GM23338 (cell line): ENCODE results near the gene SH2D4B. TPM values are rescaled to one million over a fixed set of nuclear protein-coding genes. Genes with fewer than 3 reads are reported as not detected.

ENCODE experiments used
- ATAC-seq: fragments of 200-7000 bp; cut with Tn5 transposase; 3 replicates; pipeline ENCODE4 v1.9.1; 2020
- DNase-seq: peaks from one replicate; pipeline ENCODE4 v3.0.0-alpha.2; 2015; ENCODE audit warnings: low spot score
- H2AFZ ChIP-seq: fragments of 200-600 bp; sonication (generic); 2 replicates; pipeline ENCODE4 v1.8.0; 2016; ENCODE audit warnings: antibody characterized with exemption, mild to moderate bottlenecking, moderate library complexity
- H3F3A ChIP-seq: fragments of 200-600 bp; sonication (generic); replicated peaks from 2 replicates; pipeline ENCODE4 v1.8.0; 2017; ENCODE audit warnings: antibody characterized with exemption, mixed run types, low read depth
- H3K27ac ChIP-seq: fragments of 200-600 bp; sonication (generic); 2 replicates; pipeline ENCODE4 v1.6.1; 2016; ENCODE audit warnings: low read depth
- H3K27me3 ChIP-seq: fragments of 200-600 bp; sonication (generic); 2 replicates; pipeline ENCODE4 v1.8.0; 2016; ENCODE audit warnings: mild to moderate bottlenecking, mixed run types, moderate library complexity; ENCODE audit not compliant: insufficient read depth
- H3K36me3 ChIP-seq: fragments of 200-600 bp; sonication (generic); 2 replicates; pipeline ENCODE4 v1.8.0; 2016; ENCODE audit warnings: mild to moderate bottlenecking; ENCODE audit not compliant: insufficient read depth
- H3K4me1 ChIP-seq: fragments of 200-600 bp; sonication (generic); 2 replicates; pipeline ENCODE4 v1.8.0; 2016; ENCODE audit warnings: mild to moderate bottlenecking, moderate library complexity; ENCODE audit not compliant: insufficient read depth
- H3K4me2 ChIP-seq: fragments of 200-600 bp; sonication (generic); 2 replicates; pipeline ENCODE4 v1.7.1; 2017; ENCODE audit warnings: mixed run types
- H3K4me3 ChIP-seq: fragments of 200-600 bp; sonication (generic); 2 replicates; pipeline ENCODE4 v1.6.1; 2016; ENCODE audit warnings: mixed run types
- H3K79me2 ChIP-seq: fragments of 200-600 bp; sonication (generic); replicated peaks from 2 replicates; pipeline ENCODE4 v1.8.0; 2017; ENCODE audit warnings: mild to moderate bottlenecking; ENCODE audit not compliant: insufficient read depth
- H3K9me2 ChIP-seq: fragments of 200-600 bp; sonication (generic); 2 replicates; pipeline ENCODE4 v1.8.0; 2017; ENCODE audit not compliant: insufficient read depth
- H4K20me1 ChIP-seq: fragments of 200-600 bp; sonication (generic); replicated peaks from 2 replicates; pipeline ENCODE4 v1.8.0; 2017; ENCODE audit warnings: mild to moderate bottlenecking; ENCODE audit not compliant: insufficient read depth
- H3K27ac Mint-ChIP-seq: 2 replicates; pipeline ENCODE4 v1.8.0; 2020; ENCODE audit warnings: inconsistent platforms, mild to moderate bottlenecking, moderate library complexity, mixed read lengths
- H3K27me3 Mint-ChIP-seq: 3 replicates; pipeline ENCODE4 v1.8.0; 2022; ENCODE audit warnings: low read depth, mild to moderate bottlenecking, moderate library complexity, mixed read lengths, inconsistent platforms; ENCODE audit not compliant: insufficient read depth, poor library complexity
- H3K36me3 Mint-ChIP-seq: 3 replicates; pipeline ENCODE4 v1.8.0; 2021; ENCODE audit warnings: low read depth, mild to moderate bottlenecking, inconsistent platforms, moderate library complexity, mixed read lengths
- H3K4me1 Mint-ChIP-seq: 3 replicates; pipeline ENCODE4 v1.8.0; 2020; ENCODE audit warnings: mild to moderate bottlenecking, inconsistent platforms, mixed read lengths
- H3K4me3 Mint-ChIP-seq: 3 replicates; pipeline ENCODE4 v1.8.0; 2021; ENCODE audit warnings: moderate library complexity, mild to moderate bottlenecking, inconsistent platforms, mixed read lengths
- H3K9me3 Mint-ChIP-seq: 3 replicates; pipeline ENCODE4 v1.8.0; 2020; ENCODE audit warnings: moderate library complexity, mild to moderate bottlenecking, inconsistent platforms, mixed read lengths
- CREB1 ChIP-seq: fragments of 250-450 bp; sonication (Bioruptor Pico); IDR thresholded peaks from 2 replicates; pipeline ENCODE4 v1.5.0; 2020; ENCODE audit warnings: low read depth, mild to moderate bottlenecking, moderate library complexity
- EZH2 ChIP-seq: fragments of 200-600 bp; sonication (generic); IDR thresholded peaks from one replicate; pipeline ENCODE4 v1.8.0; 2017; ENCODE audit warnings: antibody characterized with exemption, mild to moderate bottlenecking, low read depth; ENCODE audit not compliant: unreplicated experiment
- EZH2phosphoT487 ChIP-seq: fragments of 200-600 bp; sonication (generic); IDR thresholded peaks from one replicate; pipeline ENCODE4 v1.8.1; 2018; ENCODE audit warnings: antibody characterized with exemption; ENCODE audit not compliant: unreplicated experiment
- NANOG ChIP-seq: IDR thresholded peaks from 2 replicates; pipeline ENCODE4 v1.6.1; 2016; ENCODE audit warnings: antibody characterized with exemption, borderline replicate concordance
- POLR2AphosphoS5 ChIP-seq: IDR thresholded peaks from 2 replicates; pipeline ENCODE4 v1.6.1; 2016; ENCODE audit warnings: antibody characterized with exemption, low read depth
- STAT1 ChIP-seq: IDR thresholded peaks from one replicate; pipeline ENCODE4 v1.6.1; 2016; ENCODE audit warnings: antibody characterized with exemption; ENCODE audit not compliant: unreplicated experiment
- ZNF114 ChIP-seq: fragments of 250-450 bp; sonication (Bioruptor Pico); IDR thresholded peaks from 2 replicates; pipeline ENCODE4 v1.5.0; 2020; ENCODE audit warnings: mild to moderate bottlenecking, moderate library complexity
- ZNF331 ChIP-seq: fragments of 250-450 bp; sonication (Bioruptor Pico); IDR thresholded peaks from 2 replicates; pipeline ENCODE4 v1.5.0; 2020; ENCODE audit warnings: low read depth, mild to moderate bottlenecking, moderate library complexity
- polyA plus RNA-seq: library from polyadenylated mRNA; unstranded; fragments of >200 nt; fragmentation: Nextera tagmentation; extraction: Ambion mirVana; gene quantifications from 2 replicates; pipeline ENCODE4 v1.2.1, GENCODE V29; 2016
- total RNA-seq: library from RNA; depleted of rRNA; stranded (reverse); fragments of >200 nt; shearing (Covaris generic); gene quantifications from 2 replicates; pipeline ENCODE4 v1.2.3, GENCODE V29; 2014
- TF ChIP-seq, protein P1 (sequence below): fragments of 250-450 bp; sonication (Bioruptor Pico); IDR thresholded peaks from 2 replicates; pipeline ENCODE4 v1.5.0; 2020; ENCODE audit warnings: mild to moderate bottlenecking, moderate library complexity
- TF ChIP-seq, protein P2 (sequence below), 2 experiments: fragments of 200-600 bp in 1 of 2; sonication (generic) in 1 of 2; conservative IDR thresholded peaks; 2 replicates each; pipeline versions ENCODE4 v1.5.1 to v1.6.1; 2016 to 2017; ENCODE audit warnings: antibody characterized with exemption in 2 of 2, low read depth in 2 of 2, mild to moderate bottlenecking in 2 of 2, moderate library complexity in 1 of 2
- TF ChIP-seq, protein P3 (sequence below): IDR thresholded peaks from one replicate; pipeline ENCODE4 v1.6.1; 2018; ENCODE audit warnings: antibody characterized with exemption; ENCODE audit not compliant: unreplicated experiment

The SH2D4B gene
- total and polyA plus RNA-seq, 2 experiments from 2014 or later: 0.08 TPM; not detected in 1

DNA sequence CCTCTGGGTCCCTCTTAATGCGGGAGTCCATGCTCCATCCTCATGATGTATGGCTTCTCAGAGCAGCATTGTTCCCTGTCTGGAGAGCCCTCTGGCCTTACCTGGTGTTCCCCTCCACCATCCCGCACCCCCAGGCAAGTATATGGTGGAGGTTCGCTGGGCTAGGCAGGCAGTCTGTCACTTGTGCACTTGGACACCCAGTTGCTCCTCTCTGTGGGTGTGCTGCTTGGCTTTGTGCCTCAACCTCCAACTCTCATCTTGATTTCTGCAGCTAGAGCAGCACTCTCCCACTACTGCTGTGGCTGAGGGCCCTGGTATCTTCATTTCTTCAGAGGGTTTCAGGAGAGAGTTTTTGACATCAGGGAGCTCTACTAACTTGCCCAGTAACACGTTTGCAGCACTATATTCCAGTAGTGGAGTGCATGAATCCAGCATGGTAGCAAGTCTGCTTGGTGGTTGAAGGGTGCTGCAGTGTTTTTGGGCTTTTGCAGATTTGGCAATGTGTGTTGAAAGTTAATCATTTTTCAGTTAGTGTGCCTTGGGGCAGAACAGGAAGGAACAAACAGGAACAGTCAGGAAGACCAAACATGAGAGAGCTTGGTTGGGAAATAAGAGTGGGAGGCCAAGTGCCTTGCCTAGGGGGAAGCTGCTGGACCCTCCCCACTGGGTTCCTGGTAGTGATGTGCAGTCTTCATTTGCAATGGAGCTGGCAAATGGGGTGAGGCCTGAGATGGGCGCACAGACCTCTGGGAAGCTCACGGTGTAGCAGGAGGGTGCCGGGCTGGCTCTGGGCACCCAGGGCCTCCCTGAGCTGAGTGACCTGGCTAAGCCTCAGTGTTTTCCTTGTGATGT lies 46.2 kb upstream of the SH2D4B start (continued):
- TF ChIP-seq, protein P1, sequence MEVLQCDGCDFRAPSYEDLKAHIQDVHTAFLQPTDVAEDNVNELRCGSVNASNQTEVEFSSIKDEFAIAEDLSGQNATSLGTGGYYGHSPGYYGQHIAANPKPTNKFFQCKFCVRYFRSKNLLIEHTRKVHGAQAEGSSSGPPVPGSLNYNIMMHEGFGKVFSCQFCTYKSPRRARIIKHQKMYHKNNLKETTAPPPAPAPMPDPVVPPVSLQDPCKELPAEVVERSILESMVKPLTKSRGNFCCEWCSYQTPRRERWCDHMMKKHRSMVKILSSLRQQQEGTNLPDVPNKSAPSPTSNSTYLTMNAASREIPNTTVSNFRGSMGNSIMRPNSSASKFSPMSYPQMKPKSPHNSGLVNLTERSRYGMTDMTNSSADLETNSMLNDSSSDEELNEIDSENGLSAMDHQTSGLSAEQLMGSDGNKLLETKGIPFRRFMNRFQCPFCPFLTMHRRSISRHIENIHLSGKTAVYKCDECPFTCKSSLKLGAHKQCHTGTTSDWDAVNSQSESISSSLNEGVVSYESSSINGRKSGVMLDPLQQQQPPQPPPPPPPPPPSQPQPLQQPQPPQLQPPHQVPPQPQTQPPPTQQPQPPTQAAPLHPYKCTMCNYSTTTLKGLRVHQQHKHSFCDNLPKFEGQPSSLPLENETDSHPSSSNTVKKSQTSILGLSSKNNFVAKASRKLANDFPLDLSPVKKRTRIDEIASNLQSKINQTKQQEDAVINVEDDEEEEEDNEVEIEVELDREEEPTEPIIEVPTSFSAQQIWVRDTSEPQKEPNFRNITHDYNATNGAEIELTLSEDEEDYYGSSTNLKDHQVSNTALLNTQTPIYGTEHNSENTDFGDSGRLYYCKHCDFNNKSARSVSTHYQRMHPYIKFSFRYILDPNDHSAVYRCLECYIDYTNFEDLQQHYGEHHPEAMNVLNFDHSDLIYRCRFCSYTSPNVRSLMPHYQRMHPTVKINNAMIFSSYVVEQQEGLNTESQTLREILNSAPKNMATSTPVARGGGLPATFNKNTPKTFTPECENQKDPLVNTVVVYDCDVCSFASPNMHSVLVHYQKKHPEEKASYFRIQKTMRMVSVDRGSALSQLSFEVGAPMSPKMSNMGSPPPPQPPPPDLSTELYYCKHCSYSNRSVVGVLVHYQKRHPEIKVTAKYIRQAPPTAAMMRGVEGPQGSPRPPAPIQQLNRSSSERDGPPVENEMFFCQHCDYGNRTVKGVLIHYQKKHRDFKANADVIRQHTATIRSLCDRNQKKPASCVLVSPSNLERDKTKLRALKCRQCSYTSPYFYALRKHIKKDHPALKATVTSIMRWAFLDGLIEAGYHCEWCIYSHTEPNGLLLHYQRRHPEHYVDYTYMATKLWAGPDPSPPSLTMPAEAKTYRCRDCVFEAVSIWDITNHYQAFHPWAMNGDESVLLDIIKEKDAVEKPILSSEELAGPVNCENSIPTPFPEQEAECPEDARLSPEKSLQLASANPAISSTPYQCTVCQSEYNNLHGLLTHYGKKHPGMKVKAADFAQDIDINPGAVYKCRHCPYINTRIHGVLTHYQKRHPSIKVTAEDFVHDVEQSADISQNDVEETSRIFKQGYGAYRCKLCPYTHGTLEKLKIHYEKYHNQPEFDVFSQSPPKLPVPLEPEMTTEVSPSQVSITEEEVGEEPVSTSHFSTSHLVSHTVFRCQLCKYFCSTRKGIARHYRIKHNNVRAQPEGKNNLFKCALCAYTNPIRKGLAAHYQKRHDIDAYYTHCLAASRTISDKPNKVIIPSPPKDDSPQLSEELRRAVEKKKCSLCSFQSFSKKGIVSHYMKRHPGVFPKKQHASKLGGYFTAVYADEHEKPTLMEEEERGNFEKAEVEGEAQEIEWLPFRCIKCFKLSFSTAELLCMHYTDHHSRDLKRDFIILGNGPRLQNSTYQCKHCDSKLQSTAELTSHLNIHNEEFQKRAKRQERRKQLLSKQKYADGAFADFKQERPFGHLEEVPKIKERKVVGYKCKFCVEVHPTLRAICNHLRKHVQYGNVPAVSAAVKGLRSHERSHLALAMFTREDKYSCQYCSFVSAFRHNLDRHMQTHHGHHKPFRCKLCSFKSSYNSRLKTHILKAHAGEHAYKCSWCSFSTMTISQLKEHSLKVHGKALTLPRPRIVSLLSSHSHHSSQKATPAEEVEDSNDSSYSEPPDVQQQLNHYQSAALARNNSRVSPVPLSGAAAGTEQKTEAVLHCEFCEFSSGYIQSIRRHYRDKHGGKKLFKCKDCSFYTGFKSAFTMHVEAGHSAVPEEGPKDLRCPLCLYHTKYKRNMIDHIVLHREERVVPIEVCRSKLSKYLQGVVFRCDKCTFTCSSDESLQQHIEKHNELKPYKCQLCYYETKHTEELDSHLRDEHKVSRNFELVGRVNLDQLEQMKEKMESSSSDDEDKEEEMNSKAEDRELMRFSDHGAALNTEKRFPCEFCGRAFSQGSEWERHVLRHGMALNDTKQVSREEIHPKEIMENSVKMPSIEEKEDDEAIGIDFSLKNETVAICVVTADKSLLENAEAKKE (CRISPR knock-in tag): no peak
- TF ChIP-seq ZNF114 (CRISPR knock-in tag): no peak
- no peak for TF ChIP-seq CREB1 (CRISPR knock-in tag)
- TF ChIP-seq POLR2AphosphoS5: no peak
- no peak for TF ChIP-seq EZH2phosphoT487

DNA sequence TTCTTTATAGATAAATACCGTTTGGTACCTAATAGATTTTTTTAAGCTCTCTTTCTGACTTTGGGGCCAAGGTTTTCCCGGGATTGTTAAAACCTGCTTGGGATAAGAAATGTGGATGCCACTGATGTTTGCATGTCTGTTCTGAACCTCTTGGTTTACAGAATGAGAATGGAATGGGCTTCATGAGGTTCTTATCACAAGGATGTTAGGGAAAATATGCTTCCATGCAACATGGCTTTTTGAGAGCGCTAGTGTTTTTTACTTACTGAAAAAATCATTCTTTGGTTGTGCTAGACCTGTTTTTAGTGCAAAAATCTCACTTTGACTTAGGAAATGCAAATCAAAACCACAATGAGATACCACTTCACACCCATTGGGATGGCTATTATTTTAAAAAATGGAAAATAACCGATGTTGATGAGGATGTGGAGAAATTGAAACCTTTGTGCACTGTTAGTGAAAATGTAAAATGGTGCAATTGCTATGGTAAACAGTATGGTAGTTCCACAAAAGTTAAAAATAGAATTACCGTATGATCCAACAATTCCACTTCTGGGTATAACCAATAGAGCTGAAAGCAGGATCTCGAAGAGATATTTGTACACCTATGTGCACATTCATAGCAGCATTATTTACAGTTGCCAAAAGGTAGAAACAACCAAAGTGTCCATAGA lies 44.7 kb upstream of the SH2D4B start:
- peaks cover 35% of the 10 kb centered on the region for H3K36me3 Mint-ChIP-seq
- Histone ChIP-seq H3K4me3 (no peak overlapping the region), H3K36me3 (no peaks in the 10 kb centered on the region), H3K27ac (no peak overlapping the region), H4K20me1 (peaks cover 52% of the 10 kb centered on the region), H3F3A (no peaks in the 10 kb centered on the region), H3K4me2 (no peak overlapping the region), H3K9me2 (no peaks in the 10 kb centered on the region), H3K4me1 (peaks cover 2% of the 10 kb centered on the region; the same call in 1 of the 2 replicates), H2AFZ (no peak overlapping the region), H3K27me3 (no peaks in the 10 kb centered on the region), H3K79me2 (peaks cover 80% of the 10 kb centered on the region)
- no peak overlapping the region for H3K4me3 Mint-ChIP-seq
- H3K27ac Mint-ChIP-seq: no peak overlapping the region
- DNase-seq (no peak), ATAC-seq (no peak)
- no peaks in the 10 kb centered on the region for H3K27me3 Mint-ChIP-seq
- peaks cover 19% of the 10 kb centered on the region for H3K4me1 Mint-ChIP-seq
- TF ChIP-seq ZNF114 (CRISPR knock-in tag) (no peak), EZH2 (no peak), ZNF331 (no peak), STAT1 (no peak), EZH2phosphoT487 (no peak), CREB1 (CRISPR knock-in tag) (no peak), NANOG (no peak), POLR2AphosphoS5 (no peak)
- TF ChIP-seq, protein P2, sequence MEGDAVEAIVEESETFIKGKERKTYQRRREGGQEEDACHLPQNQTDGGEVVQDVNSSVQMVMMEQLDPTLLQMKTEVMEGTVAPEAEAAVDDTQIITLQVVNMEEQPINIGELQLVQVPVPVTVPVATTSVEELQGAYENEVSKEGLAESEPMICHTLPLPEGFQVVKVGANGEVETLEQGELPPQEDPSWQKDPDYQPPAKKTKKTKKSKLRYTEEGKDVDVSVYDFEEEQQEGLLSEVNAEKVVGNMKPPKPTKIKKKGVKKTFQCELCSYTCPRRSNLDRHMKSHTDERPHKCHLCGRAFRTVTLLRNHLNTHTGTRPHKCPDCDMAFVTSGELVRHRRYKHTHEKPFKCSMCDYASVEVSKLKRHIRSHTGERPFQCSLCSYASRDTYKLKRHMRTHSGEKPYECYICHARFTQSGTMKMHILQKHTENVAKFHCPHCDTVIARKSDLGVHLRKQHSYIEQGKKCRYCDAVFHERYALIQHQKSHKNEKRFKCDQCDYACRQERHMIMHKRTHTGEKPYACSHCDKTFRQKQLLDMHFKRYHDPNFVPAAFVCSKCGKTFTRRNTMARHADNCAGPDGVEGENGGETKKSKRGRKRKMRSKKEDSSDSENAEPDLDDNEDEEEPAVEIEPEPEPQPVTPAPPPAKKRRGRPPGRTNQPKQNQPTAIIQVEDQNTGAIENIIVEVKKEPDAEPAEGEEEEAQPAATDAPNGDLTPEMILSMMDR (conservative IDR thresholded peaks at IDR 0.05; ENCODE audit: low read depth in 2 of 2): no peak
- TF ChIP-seq, protein P3, sequence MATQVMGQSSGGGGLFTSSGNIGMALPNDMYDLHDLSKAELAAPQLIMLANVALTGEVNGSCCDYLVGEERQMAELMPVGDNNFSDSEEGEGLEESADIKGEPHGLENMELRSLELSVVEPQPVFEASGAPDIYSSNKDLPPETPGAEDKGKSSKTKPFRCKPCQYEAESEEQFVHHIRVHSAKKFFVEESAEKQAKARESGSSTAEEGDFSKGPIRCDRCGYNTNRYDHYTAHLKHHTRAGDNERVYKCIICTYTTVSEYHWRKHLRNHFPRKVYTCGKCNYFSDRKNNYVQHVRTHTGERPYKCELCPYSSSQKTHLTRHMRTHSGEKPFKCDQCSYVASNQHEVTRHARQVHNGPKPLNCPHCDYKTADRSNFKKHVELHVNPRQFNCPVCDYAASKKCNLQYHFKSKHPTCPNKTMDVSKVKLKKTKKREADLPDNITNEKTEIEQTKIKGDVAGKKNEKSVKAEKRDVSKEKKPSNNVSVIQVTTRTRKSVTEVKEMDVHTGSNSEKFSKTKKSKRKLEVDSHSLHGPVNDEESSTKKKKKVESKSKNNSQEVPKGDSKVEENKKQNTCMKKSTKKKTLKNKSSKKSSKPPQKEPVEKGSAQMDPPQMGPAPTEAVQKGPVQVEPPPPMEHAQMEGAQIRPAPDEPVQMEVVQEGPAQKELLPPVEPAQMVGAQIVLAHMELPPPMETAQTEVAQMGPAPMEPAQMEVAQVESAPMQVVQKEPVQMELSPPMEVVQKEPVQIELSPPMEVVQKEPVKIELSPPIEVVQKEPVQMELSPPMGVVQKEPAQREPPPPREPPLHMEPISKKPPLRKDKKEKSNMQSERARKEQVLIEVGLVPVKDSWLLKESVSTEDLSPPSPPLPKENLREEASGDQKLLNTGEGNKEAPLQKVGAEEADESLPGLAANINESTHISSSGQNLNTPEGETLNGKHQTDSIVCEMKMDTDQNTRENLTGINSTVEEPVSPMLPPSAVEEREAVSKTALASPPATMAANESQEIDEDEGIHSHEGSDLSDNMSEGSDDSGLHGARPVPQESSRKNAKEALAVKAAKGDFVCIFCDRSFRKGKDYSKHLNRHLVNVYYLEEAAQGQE: no peak
- H3K9me3 Mint-ChIP-seq: no peaks in the 10 kb centered on the region
